IPS-NIHi11 (cell line): ENCODE results near the gene RNF8.
A peak's percentile ranks its signal among the peaks of the same experiment; 100 is the strongest.
"Not testable (repeated sequence)": the region's sequence is repeated elsewhere in the genome, so short reads cannot be mapped to it uniquely, and the experiment has no call there.

Source experiments
- DNase-seq: peaks from one replicate; pipeline ENCODE4 v3.0.0; 2012; ENCODE audit warnings: mixed read lengths, low spot score

The RNF8 gene

GRCh38 chr6:37399795-37400490, 46.2 kb downstream of the RNF8 start:
- no peak for DNase-seq

GRCh38 chr6:37401658-37402057, 47.9 kb downstream of the RNF8 start:
- not testable (repeated sequence) for DNase-seq

GRCh38 chr6:37406726-37407341, 53.1 kb downstream of the RNF8 start:
- no peak for DNase-seq

- no peak for DNase-seq
Observed at GRCh38 chr6:37407948-37408347, 54.2 kb downstream of the RNF8 start.

- DNase-seq, result no peak
Observed at GRCh38 chr6:37409501-37409900, 55.7 kb downstream of the RNF8 start.

- DNase-seq, result no peak
Observed at GRCh38 chr6:37417393-37417792, 63.6 kb downstream of the RNF8 start.

GRCh38 chr6:37418722-37419121, 64.9 kb downstream of the RNF8 start:
- DNase-seq, result no peak

- no peak for DNase-seq
Observed at GRCh38 chr6:37426058-37426944, 72.5 kb downstream of the RNF8 start.

GRCh38 chr6:37426945-37427510, 73.2 kb downstream of the RNF8 start:
- no peak for DNase-seq

GRCh38 chr6:37429352-37429750, 75.6 kb downstream of the RNF8 start:
- DNase-seq, result no peak

- no peak for DNase-seq
Observed at GRCh38 chr6:37432590-37432915, 78.8 kb downstream of the RNF8 start.

- DNase-seq, result peak; percentile 100
Observed at GRCh38 chr6:37432916-37433656, 79.3 kb downstream of the RNF8 start, which contains the start of gene CMTR1. Gene CMTR1 (plus strand): TSS chr6:37433221. CDS start chr6:37435630, 2,409 bp downstream.

GRCh38 chr6:37433657-37434271, 80.0 kb downstream of the RNF8 start:
- no peak for DNase-seq

GRCh38 chr6:37435373-37435772, 81.6 kb downstream of the RNF8 start:
- DNase-seq, result no peak

- DNase-seq, result no peak
Observed at GRCh38 chr6:37435816-37436215, 82.0 kb downstream of the RNF8 start.

- DNase-seq, result no peak
Observed at GRCh38 chr6:37438930-37439329, 85.1 kb downstream of the RNF8 start.

GRCh38 chr6:37441651-37442050, 87.9 kb downstream of the RNF8 start:
- no peak for DNase-seq

GRCh38 chr6:37442416-37443215, 88.8 kb downstream of the RNF8 start:
- DNase-seq, result no peak

GRCh38 chr6:37443216-37443542, 89.4 kb downstream of the RNF8 start:
- not testable (repeated sequence) for DNase-seq
